Neuronal stem cell (in vitro differentiated cells): ENCODE results near the gene LBX2.
A peak's percentile ranks its signal among the peaks of the same experiment; 100 is the strongest.
"Not testable (repeated sequence)": the region's sequence is repeated elsewhere in the genome, so short reads cannot be mapped to it uniquely, and the experiment has no call there.

Experiments
- DNase-seq: peaks from one replicate; pipeline ENCODE4 v3.0.0-alpha.2; 2013; ENCODE audit warnings: low spot score
- H2AFZ ChIP-seq: one replicate; pipeline ENCODE4 v1.6.1; 2013; ENCODE audit warnings: mild to moderate bottlenecking, low read length, inconsistent platforms
- H2AK5ac ChIP-seq: 2 replicates; pipeline ENCODE4 v1.6.1; 2013; ENCODE audit warnings: low read depth, mild to moderate bottlenecking, inconsistent platforms, low read length, moderate library complexity, mixed read lengths
- H2BK120ac ChIP-seq: 2 replicates; pipeline ENCODE4 v1.6.1; 2013; ENCODE audit warnings: low read depth, mild to moderate bottlenecking, inconsistent platforms, low read length, moderate library complexity, mixed read lengths
- H2BK12ac ChIP-seq: one replicate; pipeline ENCODE4 v1.6.1; 2013; ENCODE audit warnings: low read length, inconsistent platforms
- H2BK15ac ChIP-seq: 2 replicates; pipeline ENCODE4 v1.6.1; 2013; ENCODE audit warnings: mild to moderate bottlenecking, low read length, inconsistent platforms, mixed read lengths
- H2BK5ac ChIP-seq: one replicate; pipeline ENCODE4 v1.6.1; 2013; ENCODE audit warnings: inconsistent platforms, mild to moderate bottlenecking, low read length, moderate library complexity
- H3K14ac ChIP-seq: one replicate; pipeline ENCODE4 v1.6.1; 2013; ENCODE audit warnings: low read length, inconsistent platforms
- H3K18ac ChIP-seq: 2 replicates; pipeline ENCODE4 v1.6.1; 2013; ENCODE audit warnings: low read length, inconsistent platforms
- H3K23ac ChIP-seq: 2 replicates; pipeline ENCODE4 v1.6.1; 2013; ENCODE audit warnings: low read depth, mild to moderate bottlenecking, mixed read lengths, low read length, inconsistent platforms; ENCODE audit not compliant: poor library complexity
- H3K27ac ChIP-seq: replicated peaks from 3 replicates; pipeline ENCODE4 v1.5.1; 2013; ENCODE audit warnings: low read length, inconsistent platforms
- H3K27me3 ChIP-seq, 3 experiments: 2 replicates each; pipeline ENCODE4 v1.6.1; 2013; ENCODE audit warnings: low read length in 3 of 3, mild to moderate bottlenecking in 2 of 3, inconsistent platforms in 1 of 3, low read depth in 1 of 3, mixed read lengths in 1 of 3, moderate library complexity in 1 of 3; ENCODE audit not compliant: control insufficient read depth in 3 of 3, insufficient read depth in 3 of 3
- H3K36me3 ChIP-seq, 2 donors: replicated peaks in 1 of 2; 2 replicates each; pipeline ENCODE4 v1.6.1; 2013; ENCODE audit warnings: low read length in 2 of 2; ENCODE audit not compliant: control insufficient read depth in 2 of 2, insufficient read depth in 2 of 2
- H3K4ac ChIP-seq: 2 replicates; pipeline ENCODE4 v1.6.1; 2013; ENCODE audit warnings: inconsistent platforms, mild to moderate bottlenecking, low read length, moderate library complexity
- H3K4me1 ChIP-seq, 2 donors: 1 replicate in 1 of 2; 2 replicates in 1 of 2; pipeline ENCODE4 v1.6.1; 2013; ENCODE audit warnings: low read length in 2 of 2, low read depth in 1 of 2; ENCODE audit not compliant: control insufficient read depth in 2 of 2, insufficient read depth in 1 of 2
- H3K4me2 ChIP-seq: one replicate; pipeline ENCODE4 v1.6.1; 2013; ENCODE audit warnings: mild to moderate bottlenecking, low read length, inconsistent platforms; ENCODE audit not compliant: insufficient read depth, poor library complexity, severe bottlenecking
- H3K4me3 ChIP-seq, 2 donors: 2 replicates each; pipeline ENCODE4 v1.5.1; 2013; ENCODE audit warnings: low read length in 2 of 2, mild to moderate bottlenecking in 2 of 2, inconsistent platforms in 1 of 2, moderate library complexity in 1 of 2
- H3K79me1 ChIP-seq: one replicate; pipeline ENCODE4 v1.6.1; 2013; ENCODE audit warnings: low read depth, mild to moderate bottlenecking, inconsistent platforms, low read length, moderate library complexity
- H3K9ac ChIP-seq: one replicate; pipeline ENCODE4 v1.6.1; 2013; ENCODE audit warnings: mild to moderate bottlenecking, low read depth, low read length, inconsistent platforms; ENCODE audit not compliant: poor library complexity
- H3K9me3 ChIP-seq, 2 donors: replicated peaks in 1 of 2; 2 replicates each; pipeline versions ENCODE3 to v1.6.1; 2013; ENCODE audit warnings: low read length in 2 of 2, mild to moderate bottlenecking in 2 of 2, inconsistent platforms in 1 of 2, low read depth in 1 of 2, mixed read lengths in 1 of 2, moderate library complexity in 1 of 2; ENCODE audit not compliant: control insufficient read depth in 2 of 2, insufficient read depth in 1 of 2
- H4K8ac ChIP-seq: one replicate; pipeline ENCODE4 v1.6.1; 2013; ENCODE audit warnings: low read depth, mild to moderate bottlenecking, inconsistent platforms, low read length, moderate library complexity
- H4K91ac ChIP-seq: one replicate; pipeline ENCODE4 v1.6.1; 2013; ENCODE audit warnings: low read length, low read depth, mild to moderate bottlenecking, inconsistent platforms; ENCODE audit not compliant: poor library complexity
- WGBS, 2 donors: extraction: QIAGEN DNeasy Blood & Tissue Kit; methylation state at CpG; one replicate each; pipeline ENCODE4 v1.1.7; 2013; ENCODE audit warnings: missing lambda C conversion rate in 2 of 2, mixed read lengths in 1 of 2; ENCODE audit not compliant: insufficient read length in 2 of 2, insufficient replicate concordance in 1 of 2; ENCODE audit errors: extremely low coverage in 2 of 2; 5-methylcytosine and 5-hydroxymethylcytosine counted together

LBX2 gene

GRCh38 chr2:74488643-74489481 lies 10.5 kb downstream of the LBX2 start:
- no peak overlapping the region for H3K4me2 ChIP-seq
- H3K36me3 ChIP-seq: peaks cover 30 to 50% of the 10 kb centered on the region in 2 donors
- H2BK15ac ChIP-seq: no peak overlapping the region
- H3K79me1 ChIP-seq: no peaks in the 10 kb centered on the region
- no peak overlapping the region for H2AK5ac ChIP-seq
- no peak overlapping the region for H3K27ac ChIP-seq
- no peak overlapping the region for H4K8ac ChIP-seq
- H3K4me3 ChIP-seq: no peak overlapping the region
- no peaks in the 10 kb centered on the region for H3K27me3 ChIP-seq
- H2AFZ ChIP-seq: no peak overlapping the region
- no peak overlapping the region for H2BK120ac ChIP-seq
- H2BK12ac ChIP-seq: no peak overlapping the region
- H3K18ac ChIP-seq: no peak overlapping the region
- no peak overlapping the region for H3K9ac ChIP-seq
- H3K23ac ChIP-seq: no peak overlapping the region
- DNase-seq: no peak
- H2BK5ac ChIP-seq: no peak overlapping the region
- no peak overlapping the region for H3K14ac ChIP-seq
- no peaks in the 10 kb centered on the region for H3K9me3 ChIP-seq
- no peak overlapping the region for H3K4ac ChIP-seq
- WGBS, 2 donors: no CpG with 5 or more reads among the region's 9 CpGs
- no peaks in the 10 kb centered on the region for H3K4me1 ChIP-seq
- no peak overlapping the region for H4K91ac ChIP-seq

GRCh38 chr2:74486141-74486540 lies 13.3 kb downstream of the LBX2 start:
- Histone ChIP-seq H3K9me3 (no peaks in the 10 kb centered on the region), H3K4ac (no peak overlapping the region), H3K4me1 (peaks cover 7 to 10% of the 10 kb centered on the region in 2 donors), H3K79me1 (peaks cover 12% of the 10 kb centered on the region), H3K14ac (no peak overlapping the region), H2BK12ac (no peak overlapping the region), H4K8ac (no peak overlapping the region), H3K18ac (no peak overlapping the region), H3K36me3 (peaks cover 11 to 26% of the 10 kb centered on the region in 2 donors), H2BK120ac (no peak overlapping the region), H3K27me3 (no peaks in the 10 kb centered on the region), H4K91ac (no peak overlapping the region), H2BK5ac (no peak overlapping the region), H2AFZ (no peak overlapping the region), H2BK15ac (no peak overlapping the region), H2AK5ac (no peak overlapping the region), H3K23ac (no peak overlapping the region), H3K9ac (no peak overlapping the region), H3K4me2 (no peak overlapping the region), H3K27ac (no peak overlapping the region), H3K4me3 (no peak overlapping the region)
- no CpG with 5 or more reads among the region's 2 CpGs for WGBS, 2 donors
- DNase-seq: no peak

GRCh38 chr2:74483675-74484164 lies 15.7 kb downstream of the LBX2 start:
- peaks cover 7 to 35% of the 10 kb centered on the region in 2 donors for H3K36me3 ChIP-seq
- peak overlapping the region; percentile 93 for H2AFZ ChIP-seq
- peak overlapping the region; percentile 88 for H2BK5ac ChIP-seq
- not testable (repeated sequence) for H3K27me3 ChIP-seq, H3K23ac ChIP-seq, H2BK15ac ChIP-seq, H2AK5ac ChIP-seq, H3K4ac ChIP-seq, DNase-seq, H4K91ac ChIP-seq, H2BK12ac ChIP-seq, H3K9me3 ChIP-seq, H2BK120ac ChIP-seq, H3K18ac ChIP-seq, H3K14ac ChIP-seq, H4K8ac ChIP-seq
- peak overlapping the region; percentile 81 to 85 for H3K4me3 ChIP-seq
- peaks cover 12% of the 10 kb centered on the region for H3K79me1 ChIP-seq
- peak overlapping the region; percentile 72 for H3K9ac ChIP-seq
- peaks cover 9 to 14% of the 10 kb centered on the region in 2 donors for H3K4me1 ChIP-seq
- H3K27ac ChIP-seq: peak overlapping the region; percentile 50
- peak overlapping the region; percentile 72 for H3K4me2 ChIP-seq
- WGBS, 2 donors: no CpG with 5 or more reads among the region's 19 CpGs
